ENCODE measurements around the gene RHBDL1.

RHBDL1 gene

GRCh38 chr16:683396-684070 lies 8.1 kb downstream of the RHBDL1 start:
- no peak for DNase-seq (ENCODE audit: low read depth)
- H3K4me3 ChIP-seq (ENCODE audit: low read depth, low read length) = peak overlapping the region; percentile 69
- TF ChIP-seq, protein P1, sequence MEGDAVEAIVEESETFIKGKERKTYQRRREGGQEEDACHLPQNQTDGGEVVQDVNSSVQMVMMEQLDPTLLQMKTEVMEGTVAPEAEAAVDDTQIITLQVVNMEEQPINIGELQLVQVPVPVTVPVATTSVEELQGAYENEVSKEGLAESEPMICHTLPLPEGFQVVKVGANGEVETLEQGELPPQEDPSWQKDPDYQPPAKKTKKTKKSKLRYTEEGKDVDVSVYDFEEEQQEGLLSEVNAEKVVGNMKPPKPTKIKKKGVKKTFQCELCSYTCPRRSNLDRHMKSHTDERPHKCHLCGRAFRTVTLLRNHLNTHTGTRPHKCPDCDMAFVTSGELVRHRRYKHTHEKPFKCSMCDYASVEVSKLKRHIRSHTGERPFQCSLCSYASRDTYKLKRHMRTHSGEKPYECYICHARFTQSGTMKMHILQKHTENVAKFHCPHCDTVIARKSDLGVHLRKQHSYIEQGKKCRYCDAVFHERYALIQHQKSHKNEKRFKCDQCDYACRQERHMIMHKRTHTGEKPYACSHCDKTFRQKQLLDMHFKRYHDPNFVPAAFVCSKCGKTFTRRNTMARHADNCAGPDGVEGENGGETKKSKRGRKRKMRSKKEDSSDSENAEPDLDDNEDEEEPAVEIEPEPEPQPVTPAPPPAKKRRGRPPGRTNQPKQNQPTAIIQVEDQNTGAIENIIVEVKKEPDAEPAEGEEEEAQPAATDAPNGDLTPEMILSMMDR (conservative IDR thresholded peaks at IDR 0.05; ENCODE audit: low read depth, low read length) = no peak

GRCh38 chr16:684071-684794 lies 8.8 kb downstream of the RHBDL1 start, which contains the start of gene JMJD8:
Gene JMJD8, minus strand, starts transcription at chr16:684334. Its CDS starts 15 bp downstream, at chr16:684319.
- peak; percentile 97 for DNase-seq (ENCODE audit: low read depth)
- TF ChIP-seq, protein P1 (conservative IDR thresholded peaks at IDR 0.05; ENCODE audit: low read depth, low read length) = no peak
- H3K4me3 ChIP-seq (ENCODE audit: low read depth, low read length) = peak within 1 kb of the TSS; percentile 69

DNA sequence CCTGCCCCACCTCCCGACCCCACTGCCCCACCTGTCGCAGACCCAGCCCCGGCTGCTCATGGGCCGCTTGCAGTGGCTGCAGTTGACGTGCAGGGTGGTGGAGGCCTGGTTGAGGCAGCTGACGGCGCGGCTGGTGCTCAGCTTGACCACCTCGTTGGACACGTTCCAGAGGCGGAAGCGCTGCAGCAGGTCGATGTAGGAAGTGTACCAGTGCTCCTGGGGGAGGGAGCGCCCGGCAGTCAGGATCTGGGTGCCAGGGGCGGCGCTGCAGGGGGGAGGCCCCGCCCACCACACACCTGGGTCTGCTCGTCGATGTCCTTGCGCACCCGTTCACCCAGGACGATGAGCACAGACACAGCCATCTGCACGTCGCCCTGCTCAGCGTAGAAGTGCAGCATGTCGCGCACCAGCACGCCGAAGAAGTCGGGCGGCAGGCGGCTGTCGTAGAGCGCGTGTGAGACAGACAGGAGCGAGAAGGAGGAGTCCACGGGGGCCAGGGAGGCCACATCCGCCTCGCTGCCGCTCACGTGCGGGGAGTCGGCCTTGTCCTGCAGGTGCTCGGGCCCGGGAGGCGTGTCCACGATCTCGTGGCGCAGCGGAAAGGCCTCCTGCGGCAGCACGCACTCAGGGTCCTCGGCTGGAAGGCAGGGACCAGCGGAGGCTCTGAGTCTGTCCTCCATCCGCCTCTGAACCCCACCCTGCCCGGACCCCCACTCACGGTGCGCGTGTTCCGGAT lies 9.7 kb downstream of the RHBDL1 start:
- TF ChIP-seq, protein P1 (conservative IDR thresholded peaks at IDR 0.05; ENCODE audit: low read depth, low read length) = no peak
- no peak for DNase-seq (ENCODE audit: low read depth)

GRCh38 chr16:685967-686366 lies 10.5 kb downstream of the RHBDL1 start:
- H3K4me3 ChIP-seq (ENCODE audit: low read depth, low read length) = no peak overlapping the region
- DNase-seq (ENCODE audit: low read depth) = peak; percentile 42
- TF ChIP-seq, protein P1 (conservative IDR thresholded peaks at IDR 0.05; ENCODE audit: low read depth, low read length) = peak; percentile 54

More for the DNA sequence above, 9.7 kb downstream of the RHBDL1 start:
- H3K4me3 ChIP-seq (ENCODE audit: low read depth, low read length) = peak overlapping the region; percentile 69

DNA sequence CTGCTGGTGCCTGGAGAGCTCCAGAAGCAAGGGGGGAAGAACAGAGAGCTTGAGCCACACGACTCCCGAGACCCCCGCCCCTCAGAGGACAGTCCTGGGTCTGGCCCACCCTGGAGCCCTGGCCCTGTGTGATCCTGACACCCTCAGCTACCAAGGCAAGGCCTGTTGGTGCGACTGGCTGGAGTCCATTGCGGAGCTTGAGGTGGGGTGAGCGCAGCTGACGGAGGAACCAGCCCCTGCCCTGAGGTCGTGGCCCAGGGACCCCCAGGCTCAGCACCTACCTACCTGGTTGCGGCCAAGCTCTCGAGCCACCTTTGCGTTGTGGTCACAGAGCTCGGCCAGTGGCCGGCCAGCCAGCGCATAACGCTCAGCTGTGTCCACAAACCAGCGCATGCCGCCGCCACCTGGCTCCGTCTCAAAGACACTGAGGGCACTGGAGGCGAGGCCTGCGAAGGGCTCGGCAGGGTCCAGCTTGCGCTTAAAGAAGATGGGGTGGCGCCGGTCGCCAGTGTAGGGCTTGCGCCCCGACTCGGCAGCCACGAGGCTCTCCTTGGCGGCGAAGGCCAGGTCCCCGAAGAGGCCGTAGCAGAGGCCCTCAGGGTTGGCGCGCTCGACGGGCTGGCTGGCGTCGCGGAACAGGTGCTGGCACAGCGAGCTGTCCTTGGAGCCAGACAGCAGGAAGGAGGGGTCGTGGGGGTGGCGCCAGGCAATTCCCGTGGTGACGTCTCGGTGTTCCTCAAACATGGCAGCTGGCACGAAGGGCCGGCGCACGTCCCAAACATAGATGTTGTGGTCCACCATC lies 11.2 kb downstream of the RHBDL1 start:
- DNase-seq (ENCODE audit: low read depth) = no peak
- TF ChIP-seq, protein P1 (conservative IDR thresholded peaks at IDR 0.05; ENCODE audit: low read depth, low read length) = no peak
- H3K4me3 ChIP-seq (ENCODE audit: low read depth, low read length) = no peak overlapping the region

- DNase-seq (ENCODE audit: low read depth) = no peak
- H3K4me3 ChIP-seq (ENCODE audit: low read depth, low read length) = no peak overlapping the region
- TF ChIP-seq, protein P1 (conservative IDR thresholded peaks at IDR 0.05; ENCODE audit: low read depth, low read length) = no peak
These were observed 12.0 kb downstream of the RHBDL1 start for GRCh38 chr16:687499-687898.
